Dendritic cell treated with granulocyte-macrophage colony-stimulating factor and Interleukin-4, amounts not matched to agents 40 ng/mL and 50 ng/mL, for 4 days (primary cell): ENCODE data around the gene FPR3.
A peak's percentile ranks its signal among the peaks of the same experiment; 100 is the strongest.

Experiments
- H3K27ac Mint-ChIP-seq: one replicate; pipeline ENCODE4 v1.8.0; 2022; ENCODE audit warnings: mild to moderate bottlenecking, mixed read lengths
- H3K27me3 Mint-ChIP-seq: one replicate; pipeline ENCODE4 v1.8.0; 2022; ENCODE audit warnings: mild to moderate bottlenecking, mixed read lengths
- H3K36me3 Mint-ChIP-seq: one replicate; pipeline ENCODE4 v1.8.0; 2022; ENCODE audit warnings: low read depth, mixed read lengths
- H3K4me1 Mint-ChIP-seq: one replicate; pipeline ENCODE4 v1.8.0; 2022; ENCODE audit warnings: low read depth, mixed read lengths
- H3K4me3 Mint-ChIP-seq: one replicate; pipeline ENCODE4 v1.8.0; 2022; ENCODE audit warnings: mild to moderate bottlenecking, moderate library complexity, mixed read lengths
- H3K9me3 Mint-ChIP-seq: one replicate; pipeline ENCODE4 v1.8.0; 2022; ENCODE audit warnings: mixed read lengths
- intact Hi-C: fragments of 100-400 bp; cut with micrococcal nuclease; formaldehyde crosslinking; loops from one replicate; pipeline ENCODE4 v1.15.0; 2022

The FPR3 gene, protein sequence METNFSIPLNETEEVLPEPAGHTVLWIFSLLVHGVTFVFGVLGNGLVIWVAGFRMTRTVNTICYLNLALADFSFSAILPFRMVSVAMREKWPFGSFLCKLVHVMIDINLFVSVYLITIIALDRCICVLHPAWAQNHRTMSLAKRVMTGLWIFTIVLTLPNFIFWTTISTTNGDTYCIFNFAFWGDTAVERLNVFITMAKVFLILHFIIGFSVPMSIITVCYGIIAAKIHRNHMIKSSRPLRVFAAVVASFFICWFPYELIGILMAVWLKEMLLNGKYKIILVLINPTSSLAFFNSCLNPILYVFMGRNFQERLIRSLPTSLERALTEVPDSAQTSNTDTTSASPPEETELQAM

DNA sequence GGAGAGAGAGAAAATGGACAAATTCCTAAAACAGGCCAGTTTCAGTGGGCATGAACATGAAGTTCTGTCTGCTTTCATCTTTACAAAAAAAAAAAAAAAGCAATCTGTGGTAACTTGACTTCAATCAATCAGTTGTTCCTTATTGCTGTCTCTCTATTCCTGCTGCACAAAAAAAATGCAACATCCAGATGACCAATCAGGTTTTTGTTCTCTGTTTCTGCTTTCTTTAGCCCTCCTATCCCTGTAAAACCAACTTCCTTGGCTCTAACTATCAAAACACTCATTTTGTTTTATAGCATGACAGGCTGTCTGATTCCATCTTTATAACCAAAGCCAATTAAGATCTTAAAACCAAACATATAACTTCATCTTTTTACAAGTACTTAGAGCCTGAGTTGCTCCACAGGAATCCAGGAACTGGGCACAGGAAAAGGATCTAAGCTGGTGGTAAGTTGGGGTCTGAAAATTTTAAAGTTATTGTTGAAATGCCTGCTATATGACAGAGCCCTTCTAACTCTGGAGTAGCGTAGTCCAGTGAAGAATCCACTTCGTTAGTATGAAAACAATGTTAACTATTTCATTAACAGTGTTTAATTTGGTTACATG is at the start of gene FPR3:
FPR3 (plus strand) TSS at position 273 of the 606 bp plus-strand sequence. CDS start 28,592 bp downstream, outside the sequence.
- H3K36me3 Mint-ChIP-seq: peaks cover 51% of the 10 kb centered on the region
- no peaks in the 10 kb centered on the region for H3K9me3 Mint-ChIP-seq
- H3K4me1 Mint-ChIP-seq: peaks cover 65% of the 10 kb centered on the region
- H3K27ac Mint-ChIP-seq: peak within 1 kb of the TSS; percentile 95
- no peaks in the 10 kb centered on the region for H3K27me3 Mint-ChIP-seq
- intact Hi-C loops: loop anchor here (5.0 kb wide), 1 partner anchor 37 kb away; no protein-coding TSS in a partner anchor
- H3K4me3 Mint-ChIP-seq: peak within 1 kb of the TSS; percentile 96

GRCh38 chr19:51746731-51747130 is 48.2 kb upstream of the FPR3 start:
- peaks cover 17% of the 10 kb centered on the region for H3K36me3 Mint-ChIP-seq
- H3K4me3 Mint-ChIP-seq: no peak overlapping the region
- H3K4me1 Mint-ChIP-seq: peaks cover 53% of the 10 kb centered on the region
- peaks cover 5% of the 10 kb centered on the region for H3K27me3 Mint-ChIP-seq
- intact Hi-C loops: no loop called here
- no peaks in the 10 kb centered on the region for H3K9me3 Mint-ChIP-seq
- no peak overlapping the region for H3K27ac Mint-ChIP-seq

- intact Hi-C loops: no loop called here
- no peaks in the 10 kb centered on the region for H3K9me3 Mint-ChIP-seq
- peaks cover 17% of the 10 kb centered on the region for H3K36me3 Mint-ChIP-seq
- no peak overlapping the region for H3K27ac Mint-ChIP-seq
- H3K4me3 Mint-ChIP-seq: no peak overlapping the region
- H3K4me1 Mint-ChIP-seq: peaks cover 62% of the 10 kb centered on the region
- peaks cover 2% of the 10 kb centered on the region for H3K27me3 Mint-ChIP-seq
These were observed 45.0 kb upstream of the FPR3 start for GRCh38 chr19:51749979-51750378.

- no peaks in the 10 kb centered on the region for H3K9me3 Mint-ChIP-seq
- H3K4me3 Mint-ChIP-seq: peak overlapping the region; percentile 36
- intact Hi-C loops: no loop called here
- peaks cover 2% of the 10 kb centered on the region for H3K27me3 Mint-ChIP-seq
- H3K36me3 Mint-ChIP-seq: peaks cover 13% of the 10 kb centered on the region
- H3K4me1 Mint-ChIP-seq: peaks cover 67% of the 10 kb centered on the region
- peak overlapping the region; percentile 87 for H3K27ac Mint-ChIP-seq
These were observed 44.4 kb upstream of the FPR3 start for GRCh38 chr19:51750400-51751094.

- Mint-ChIP-seq H3K27me3 (peaks cover 4% of the 10 kb centered on the region), H3K27ac (peak within 1 kb of the TSS; percentile 87), H3K36me3 (peaks cover 2% of the 10 kb centered on the region), H3K4me1 (peaks cover 72% of the 10 kb centered on the region), H3K4me3 (peak within 1 kb of the TSS; percentile 65), H3K9me3 (no peaks in the 10 kb centered on the region)
- intact Hi-C loops: no loop called here
These were observed 43.3 kb upstream of the FPR3 start, which contains the start of gene FPR1 for GRCh38 chr19:51751655-51752054. FPR1 (minus strand) TSS chr19:51751878; CDS start chr19:51746994, 4,884 bp downstream.

DNA sequence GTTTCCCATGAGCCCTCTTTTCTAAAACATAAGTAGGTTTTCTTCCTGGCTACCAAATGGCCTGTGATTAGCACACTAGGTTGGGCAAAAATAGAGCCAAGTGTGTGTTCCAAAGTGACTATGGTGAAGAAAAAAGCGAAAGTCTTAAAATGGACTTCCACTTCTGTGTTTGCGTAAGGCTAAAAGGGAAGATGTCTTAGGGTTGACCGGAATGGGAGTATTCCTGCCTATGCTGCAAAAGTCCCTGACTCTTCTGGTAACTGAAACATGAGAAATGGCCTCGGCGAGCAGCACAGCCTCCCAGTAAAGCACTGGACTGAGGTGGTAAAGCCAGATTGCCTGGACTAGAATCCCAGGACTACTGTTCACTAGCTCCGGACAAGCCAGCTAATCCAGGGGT is 40.8 kb upstream of the FPR3 start:
- intact Hi-C loops: no loop called here

GRCh38 chr19:51754770-51755169 is 40.2 kb upstream of the FPR3 start:
- peaks cover 65% of the 10 kb centered on the region for H3K4me1 Mint-ChIP-seq
- H3K27me3 Mint-ChIP-seq: peaks cover 2% of the 10 kb centered on the region
- H3K4me3 Mint-ChIP-seq: no peak overlapping the region
- intact Hi-C loops: no loop called here
- no peaks in the 10 kb centered on the region for H3K9me3 Mint-ChIP-seq
- H3K36me3 Mint-ChIP-seq: no peaks in the 10 kb centered on the region
- H3K27ac Mint-ChIP-seq: peak overlapping the region; percentile 83

More for the DNA sequence above, 40.8 kb upstream of the FPR3 start:
- no peaks in the 10 kb centered on the region for H3K36me3 Mint-ChIP-seq
- peaks cover 2% of the 10 kb centered on the region for H3K27me3 Mint-ChIP-seq
- peaks cover 65% of the 10 kb centered on the region for H3K4me1 Mint-ChIP-seq
- no peak overlapping the region for H3K4me3 Mint-ChIP-seq
- H3K9me3 Mint-ChIP-seq: no peaks in the 10 kb centered on the region
- peak overlapping the region; percentile 83 for H3K27ac Mint-ChIP-seq

GRCh38 chr19:51755571-51755970 is 39.4 kb upstream of the FPR3 start:
- H3K36me3 Mint-ChIP-seq: no peaks in the 10 kb centered on the region

GRCh38 chr19:51760697-51761356 is 34.1 kb upstream of the FPR3 start, which contains the start of gene FPR2:
FPR2 (plus strand) TSS chr19:51761180; CDS start chr19:51768659, 7,479 bp downstream.
- intact Hi-C loops: no loop called here
- Mint-ChIP-seq H3K27me3 (peaks cover 26% of the 10 kb centered on the region), H3K4me1 (peaks cover 68% of the 10 kb centered on the region), H3K9me3 (no peaks in the 10 kb centered on the region), H3K27ac (no peak within 1 kb of the TSS), H3K36me3 (no peaks in the 10 kb centered on the region), H3K4me3 (peak within 1 kb of the TSS; percentile 13)

More at GRCh38 chr19:51755571-51755970, 39.4 kb upstream of the FPR3 start:
- Mint-ChIP-seq H3K9me3 (no peaks in the 10 kb centered on the region), H3K4me1 (peaks cover 70% of the 10 kb centered on the region), H3K4me3 (no peak overlapping the region), H3K27me3 (peaks cover 2% of the 10 kb centered on the region), H3K27ac (peak overlapping the region; percentile 83)
- intact Hi-C loops: no loop called here

GRCh38 chr19:51761696-51762095 is 33.3 kb upstream of the FPR3 start:
- no peak overlapping the region for H3K4me3 Mint-ChIP-seq
- H3K27ac Mint-ChIP-seq: no peak overlapping the region
- peaks cover 24% of the 10 kb centered on the region for H3K27me3 Mint-ChIP-seq
- no peaks in the 10 kb centered on the region for H3K9me3 Mint-ChIP-seq
- H3K4me1 Mint-ChIP-seq: peaks cover 69% of the 10 kb centered on the region
- no peaks in the 10 kb centered on the region for H3K36me3 Mint-ChIP-seq
- intact Hi-C loops: no loop called here

GRCh38 chr19:51765086-51765485 is 29.9 kb upstream of the FPR3 start:
- Mint-ChIP-seq H3K9me3 (no peaks in the 10 kb centered on the region), H3K27me3 (peaks cover 24% of the 10 kb centered on the region), H3K4me1 (peaks cover 74% of the 10 kb centered on the region), H3K4me3 (no peak overlapping the region), H3K27ac (peak overlapping the region; percentile 34), H3K36me3 (no peaks in the 10 kb centered on the region)
- intact Hi-C loops: no loop called here

DNA sequence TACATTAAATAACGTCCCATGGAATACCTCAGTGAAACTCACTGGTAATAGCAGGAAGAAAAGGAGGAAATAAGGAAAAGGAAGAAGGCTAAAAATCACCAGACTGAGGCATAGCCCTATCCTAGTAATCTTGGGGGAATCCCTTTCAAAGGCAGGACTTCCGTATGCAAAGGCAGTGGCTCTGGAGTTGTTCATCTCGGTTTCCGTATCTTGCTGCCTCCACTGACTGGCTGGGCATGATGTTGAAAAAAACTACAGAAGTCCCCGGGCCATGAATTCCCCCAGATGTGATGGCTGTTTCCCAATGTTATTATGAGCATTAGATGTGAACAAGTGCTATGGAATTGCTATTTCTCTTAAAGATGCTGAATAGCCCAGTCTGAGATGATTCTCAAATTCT is 28.5 kb upstream of the FPR3 start:
- Mint-ChIP-seq H3K36me3 (no peaks in the 10 kb centered on the region), H3K27me3 (peaks cover 24% of the 10 kb centered on the region), H3K4me1 (peaks cover 67% of the 10 kb centered on the region), H3K4me3 (no peak overlapping the region), H3K27ac (no peak overlapping the region), H3K9me3 (no peaks in the 10 kb centered on the region)
- intact Hi-C loops: no loop called here

GRCh38 chr19:51771376-51772130 is 23.4 kb upstream of the FPR3 start:
- Mint-ChIP-seq H3K27me3 (peaks cover 7% of the 10 kb centered on the region), H3K9me3 (peaks cover 11% of the 10 kb centered on the region), H3K36me3 (peaks cover 7% of the 10 kb centered on the region), H3K27ac (peak overlapping the region; percentile 72), H3K4me3 (peak overlapping the region; percentile 32), H3K4me1 (peaks cover 42% of the 10 kb centered on the region)
- intact Hi-C loops: loop anchor here (5.0 kb wide), 1 partner anchor 34 kb away; no protein-coding TSS in a partner anchor
